ENCODE data around the gene TCF7L1. TPM values are rescaled to one million over a fixed set of nuclear protein-coding genes. Genes with fewer than 3 reads are reported as not detected.

Gene TCF7L1
- total and polyA plus RNA-seq, 2 of the 13 experiments (the other 11 are each of a cell fraction or from before 2014, with no cell fraction given) = 0.04 to 0.15 TPM

DNA sequence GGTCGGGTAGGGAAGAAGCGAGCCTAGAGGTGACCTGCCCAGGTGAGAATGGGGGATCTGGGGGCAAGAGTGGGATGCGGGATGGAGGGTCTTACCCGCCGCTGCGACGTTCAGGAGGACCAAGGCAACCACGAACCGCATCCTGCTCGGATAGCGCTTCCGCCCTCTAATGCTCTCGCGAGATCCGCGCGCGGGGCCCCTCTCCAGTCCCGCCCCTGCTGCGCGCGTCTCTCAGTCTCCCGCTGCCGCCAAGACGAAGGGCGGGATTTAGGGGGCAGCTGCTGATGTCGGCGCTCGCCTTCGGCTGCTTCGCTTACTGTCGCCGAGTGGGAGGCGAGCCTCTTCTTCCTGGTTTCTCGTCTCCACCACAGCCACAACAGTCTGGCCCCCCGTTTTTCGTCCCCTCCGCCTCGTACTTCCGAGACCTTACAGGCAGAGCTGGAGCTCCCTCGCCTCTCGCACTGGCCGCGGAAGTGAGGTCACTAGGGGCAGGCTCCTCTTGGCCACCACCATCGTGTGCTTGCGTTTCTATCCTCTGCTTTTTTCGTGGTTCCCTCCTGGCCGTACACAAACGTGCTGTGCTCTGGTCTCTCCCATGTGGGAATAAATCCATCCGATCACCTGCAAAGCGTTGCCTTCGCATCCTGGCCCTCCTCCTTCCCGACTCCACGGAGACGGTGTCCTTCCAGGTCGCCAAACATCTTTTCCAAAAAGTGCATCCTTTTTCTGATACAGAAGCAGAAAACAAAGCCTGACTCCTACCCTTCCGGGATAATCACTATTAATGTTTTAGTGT, 194.8 kb downstream of the TCF7L1 start, which contains the start of gene TGOLN2 (continued):
- TF ChIP-seq HNF1A (IDR thresholded peaks at IDR 0.05; ENCODE audit: low read depth) (no peak; the same call in 1 of the 2 replicates), HNF1A (CRISPR knock-in tag; IDR thresholded peaks at IDR 0.05; ENCODE audit: borderline replicate concordance) (peak; percentile 81; the same call in 1 of the 2 replicates), ESRRA (CRISPR knock-in tag; IDR thresholded peaks at IDR 0.05; ENCODE audit: low read depth) (peak; percentile 54; the same call in 1 of the 2 replicates), KDM3A (CRISPR knock-in tag; IDR thresholded peaks at IDR 0.05; ENCODE audit: low read depth) (peak; percentile 85; the same call in 1 of the 2 replicates), PHF21A (CRISPR knock-in tag; IDR thresholded peaks at IDR 0.05) (peak; percentile 60; the same call in 1 of the 2 replicates), KMT2A (CRISPR knock-in tag; IDR thresholded peaks at IDR 0.05) (peak; percentile 99), CBX5 (CRISPR knock-in tag; IDR thresholded peaks at IDR 0.05; ENCODE audit: borderline replicate concordance) (peak; percentile 35; the same call in 1 of the 2 replicates), PITX1 (CRISPR knock-in tag; IDR thresholded peaks at IDR 0.05) (peak; percentile 89), ZNF383 (CRISPR knock-in tag; IDR thresholded peaks at IDR 0.05; ENCODE audit: borderline replicate concordance) (0 out of 2 replicates have a peak, but pooled peaks have one; percentile 41), IRF2 (CRISPR knock-in tag; IDR thresholded peaks at IDR 0.05) (peak; percentile 79; the same call in 1 of the 2 replicates), ZNF44 (CRISPR knock-in tag; IDR thresholded peaks at IDR 0.05) (peak; percentile 77; the same call in 1 of the 2 replicates), EHMT2 (IDR thresholded peaks at IDR 0.05; ENCODE audit: borderline replicate concordance, low read depth, low read length) (no peak), TERF1 (CRISPR knock-in tag; IDR thresholded peaks at IDR 0.05) (no peak), ZNF276 (CRISPR knock-in tag; IDR thresholded peaks at IDR 0.05; ENCODE audit: low read depth) (peak; percentile 86), CAMTA2 (CRISPR knock-in tag; IDR thresholded peaks at IDR 0.05; ENCODE audit: borderline replicate concordance) (no peak; the same call in 1 of the 2 replicates), ZNF337 (CRISPR knock-in tag; IDR thresholded peaks at IDR 0.05; ENCODE audit: borderline replicate concordance, low read depth) (no peak), NAIF1 (CRISPR knock-in tag; IDR thresholded peaks at IDR 0.05; ENCODE audit: borderline replicate concordance) (peak; percentile 83; the same call in 1 of the 2 replicates), ZBTB8A (CRISPR knock-in tag; IDR thresholded peaks at IDR 0.05; ENCODE audit: borderline replicate concordance, low read depth) (no peak)
- TF ChIP-seq, protein P1, sequence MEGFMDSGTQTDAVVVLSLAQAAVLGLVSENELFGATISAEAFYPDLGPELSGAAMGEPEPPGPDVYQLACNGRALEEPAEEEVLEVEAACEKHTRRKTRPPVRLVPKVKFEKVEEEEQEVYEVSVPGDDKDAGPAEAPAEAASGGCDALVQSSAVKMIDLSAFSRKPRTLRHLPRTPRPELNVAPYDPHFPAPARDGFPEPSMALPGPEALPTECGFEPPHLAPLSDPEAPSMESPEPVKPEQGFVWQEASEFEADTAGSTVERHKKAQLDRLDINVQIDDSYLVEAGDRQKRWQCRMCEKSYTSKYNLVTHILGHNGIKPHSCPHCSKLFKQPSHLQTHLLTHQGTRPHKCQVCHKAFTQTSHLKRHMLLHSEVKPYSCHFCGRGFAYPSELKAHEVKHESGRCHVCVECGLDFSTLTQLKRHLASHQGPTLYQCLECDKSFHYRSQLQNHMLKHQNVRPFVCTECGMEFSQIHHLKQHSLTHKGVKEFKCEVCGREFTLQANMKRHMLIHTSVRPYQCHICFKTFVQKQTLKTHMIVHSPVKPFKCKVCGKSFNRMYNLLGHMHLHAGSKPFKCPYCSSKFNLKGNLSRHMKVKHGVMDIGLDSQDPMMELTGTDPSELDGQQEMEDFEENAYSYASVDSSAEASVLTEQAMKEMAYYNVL (CRISPR knock-in tag; IDR thresholded peaks at IDR 0.05; ENCODE audit: borderline replicate concordance) = peak; percentile 80; the same call in 1 of the 2 replicates

Measured in HepG2 (cell line).